Panc1 (cell line): ENCODE data around the gene KRTAP10-7. TPM values are rescaled to one million over a fixed set of nuclear protein-coding genes. Genes with fewer than 3 reads are reported as not detected.

ENCODE experiments used
- ATAC-seq: fragments of 200-7000 bp; cut with Tn5 transposase; 2 replicates; pipeline ENCODE4 v1.9.1; 2020; ENCODE audit warnings: mild to moderate bottlenecking, moderate library complexity
- BruUV-seq: library from RNA; stranded (reverse); fragments of 400-500 nt; replicated peaks from 2 replicates; lab custom pipeline; 2021; lab: Mats Ljungman, UMichigan
- CTCF ChIA-PET: fragments of 300-600 bp; sonication (Branson Sonifier 250); formaldehyde crosslinking; loops from one replicate; lab custom pipeline; 2022; ENCODE audit warnings: antibody characterized with exemption; lab: Charles Lee
- POLR2A ChIA-PET: fragments of 300-600 bp; sonication (Branson Sonifier 250); formaldehyde crosslinking; loops from one replicate; lab custom pipeline; 2022; ENCODE audit warnings: antibody characterized with exemption; lab: Charles Lee
- DNase-seq: peaks from one replicate; pipeline ENCODE4 v3.0.0-alpha.2; 2010; ENCODE audit warnings: low read depth, low spot score
- H3K27ac ChIP-seq: 2 replicates; pipeline ENCODE4 v1.5.1; 2011; ENCODE audit warnings: mild to moderate bottlenecking, low read length, inconsistent platforms
- H3K27me3 ChIP-seq: fragments of 200-500 bp; sonication (Bioruptor generic); 2 replicates; pipeline ENCODE4 v1.6.0; 2014; ENCODE audit warnings: low read length, inconsistent platforms; ENCODE audit not compliant: control insufficient read depth, insufficient read depth
- H3K36me3 ChIP-seq: fragments of 200-500 bp; sonication (Bioruptor generic); 2 replicates; pipeline ENCODE4 v1.5.1; 2014; ENCODE audit warnings: inconsistent platforms, mild to moderate bottlenecking, low read length, moderate library complexity; ENCODE audit not compliant: control insufficient read depth, insufficient read depth
- H3K4me1 ChIP-seq: 2 replicates; pipeline ENCODE4 v1.5.1; 2011; ENCODE audit warnings: inconsistent platforms, mild to moderate bottlenecking, low read length, moderate library complexity; ENCODE audit not compliant: control insufficient read depth, insufficient read depth
- H3K4me3 ChIP-seq, 2 experiments: 2 replicates each; pipeline ENCODE4 v1.5.1; 2011 to 2012; ENCODE audit warnings: low read depth in 2 of 2, low read length in 2 of 2, mild to moderate bottlenecking in 2 of 2, inconsistent platforms in 1 of 2, moderate library complexity in 1 of 2
- H3K9me3 ChIP-seq: fragments of 200-500 bp; sonication (Bioruptor generic); 2 replicates; pipeline ENCODE4 v1.5.1; 2014; ENCODE audit warnings: low read depth, mild to moderate bottlenecking, inconsistent platforms, low read length, moderate library complexity; ENCODE audit not compliant: control insufficient read depth, insufficient read depth
- CTCF ChIP-seq: fragments of 450-650 bp; IDR thresholded peaks from 2 replicates; pipeline ENCODE4 v1.5.1; 2017; ENCODE audit warnings: mild to moderate bottlenecking
- POLR2AphosphoS5 ChIP-seq: IDR thresholded peaks from 2 replicates; pipeline ENCODE4 v1.6.1; 2012; ENCODE audit warnings: mild to moderate bottlenecking, low read depth, low read length, moderate library complexity
- REST ChIP-seq, 2 experiments: IDR thresholded peaks; 2 replicates each; pipeline ENCODE4 v1.6.1; 2011 to 2012; ENCODE audit warnings: low read depth in 2 of 2, control low read depth in 1 of 2, low read length in 1 of 2, mild to moderate bottlenecking in 1 of 2, moderate library complexity in 1 of 2; ENCODE audit not compliant: insufficient read depth in 1 of 2
- SIN3A ChIP-seq: IDR thresholded peaks from 2 replicates; pipeline ENCODE4 v1.6.1; 2012; ENCODE audit warnings: low read depth, mild to moderate bottlenecking, low read length, moderate library complexity, borderline replicate concordance; ENCODE audit not compliant: insufficient read depth
- TCF7L2 ChIP-seq: IDR thresholded peaks from 2 replicates; pipeline ENCODE4 v1.6.1; 2011; ENCODE audit warnings: mild to moderate bottlenecking, low read depth, low read length, inconsistent platforms
- in situ Hi-C: cut with HindIII; loops from 2 replicates; pipeline ENCODE4 v1.10.0; 2016; ENCODE audit warnings: low sequenced_read_pairs, low pct_unique_long_range_greater_than_20kb
- intact Hi-C: fragments of 100-400 bp; cut with micrococcal nuclease; formaldehyde crosslinking; loops from one replicate; pipeline ENCODE4 v1.10.0; 2022; ENCODE audit not compliant: unreplicated experiment
- total RNA-seq: library from RNA; stranded (reverse); gene quantifications from one replicate; pipeline ENCODE4 v1.2.1, GENCODE V29; 2021; ENCODE audit not compliant: unreplicated experiment

KRTAP10-7 gene
- total RNA-seq, 1 experiment from 2014 or later, result not detected

GRCh38 chr21:44551340-44551961, 48.9 kb upstream of the KRTAP10-7 start, which contains the start of gene KRTAP10-2:
Gene KRTAP10-2 (minus strand): TSS chr21:44551505. CDS start chr21:44551458, 47 bp downstream.
- Histone ChIP-seq H3K36me3 (no peaks in the 10 kb centered on the region), H3K9me3 (no peaks in the 10 kb centered on the region), H3K4me3 (no peak within 1 kb of the TSS), H3K4me1 (no peaks in the 10 kb centered on the region), H3K27ac (no peak within 1 kb of the TSS), H3K27me3 (no peaks in the 10 kb centered on the region)
- TF ChIP-seq REST (IDR thresholded peaks at IDR 0.05; ENCODE audit: insufficient read depth in 1 of 2, low read depth in 2 of 2, low read length in 1 of 2) (no peak), SIN3A (no peak)
- POLR2A ChIA-PET, result no interaction called here
- no peak for ATAC-seq
- no TSS peak for BruUV-seq
- CTCF ChIA-PET, result no interaction called here
- intact Hi-C loops (no loop called here), in situ Hi-C loops (no loop called here)
- DNase-seq, result no peak

GRCh38 chr21:44552136-44552535, 48.3 kb upstream of the KRTAP10-7 start:
- no peak overlapping the region for H3K27ac ChIP-seq
- in situ Hi-C loops, result no loop called here
- no peaks in the 10 kb centered on the region for H3K36me3 ChIP-seq
- ChIA-PET CTCF (no interaction called here), POLR2A (no interaction called here)
- DNase-seq, result no peak
- intact Hi-C loops, result no loop called here
- ATAC-seq, result no peak
- TF ChIP-seq SIN3A (no peak), POLR2AphosphoS5 (no peak), TCF7L2 (no peak), REST (IDR thresholded peaks at IDR 0.05; ENCODE audit: insufficient read depth in 1 of 2, low read depth in 2 of 2, low read length in 1 of 2) (no peak), CTCF (no peak)
- H3K27me3 ChIP-seq, result no peaks in the 10 kb centered on the region
- no peaks in the 10 kb centered on the region for H3K4me1 ChIP-seq
- no peaks in the 10 kb centered on the region for H3K9me3 ChIP-seq
- H3K4me3 ChIP-seq, result no peak overlapping the region
- no TSS peak for BruUV-seq
